ENCODE results near the gene GJC2. TPM values are rescaled to one million over a fixed set of nuclear protein-coding genes. Genes with fewer than 3 reads are reported as not detected.

Gene GJC2
- polyA plus RNA-seq, 1 donor (not counting 4 experiments of a cell fraction or from before 2014, with no cell fraction given): 0.58 TPM

GRCh38 chr1:228146417-228147150 lies 3.1 kb upstream of the GJC2 start:
- Histone ChIP-seq H3K9ac (ENCODE audit: control insufficient read depth, extremely low read depth, insufficient read depth, low read length) (no peak overlapping the region), H3K9me1 (ENCODE audit: control insufficient read depth, extremely low read depth, insufficient read depth, low read length) (peaks cover 2% of the 10 kb centered on the region), H3K4me2 (ENCODE audit: control insufficient read depth, extremely low read depth, insufficient read depth, low read depth, low read length) (no peak overlapping the region), H3K27ac (ENCODE audit: control insufficient read depth, insufficient read depth, low read length) (no peak overlapping the region), H3K9me3 (ENCODE audit: control insufficient read depth, low read depth, low read length) (no peaks in the 10 kb centered on the region), H3K79me2 (ENCODE audit: control insufficient read depth, insufficient read depth, low read length) (peaks cover 65% of the 10 kb centered on the region), H3K36me3 (ENCODE audit: control insufficient read depth in 2 of 2, extremely low read depth in 1 of 2, insufficient read depth in 2 of 2, low read length in 2 of 2) (peaks cover 34 to 55% of the 10 kb centered on the region in 2 experiments), H3K4me3 (ENCODE audit: control insufficient read depth in 2 of 3, extremely low read depth in 1 of 3, insufficient read depth in 2 of 3, low read depth in 1 of 3, low read length in 3 of 3) (no peak overlapping the region), H3K27me3 (ENCODE audit: control insufficient read depth, extremely low read depth, insufficient read depth, low read length) (no peaks in the 10 kb centered on the region), H2AFZ (ENCODE audit: control insufficient read depth, low read length) (no peak overlapping the region), H3K4me1 (ENCODE audit: control insufficient read depth, extremely low read depth, insufficient read depth, low read length) (peaks cover 69% of the 10 kb centered on the region), H4K20me1 (ENCODE audit: control insufficient read depth, extremely low read depth, insufficient read depth, low read length) (peaks cover 26% of the 10 kb centered on the region)
- DNase-seq (ENCODE audit: low read depth, low spot score): no peak
- no peak for FAIRE-seq
- no peak for TF ChIP-seq CTCF (optimal IDR thresholded peaks at IDR 0.05 in 1 of 3, IDR thresholded peaks at IDR 0.05 in 1 of 3, conservative IDR thresholded peaks at IDR 0.05 in 1 of 3; ENCODE audit: extremely low read depth in 1 of 3, insufficient read depth in 2 of 3, low read length in 3 of 3)
- TF ChIP-seq EZH2 (IDR thresholded peaks at IDR 0.05; ENCODE audit: low read length): no peak
- dilution Hi-C loops (cut with MboI; ENCODE audit: extremely low pct_ligation_motif_present, low sequenced_read_pairs): no loop called here

- dilution Hi-C loops (cut with MboI; ENCODE audit: extremely low pct_ligation_motif_present, low sequenced_read_pairs): no loop called here
- TF ChIP-seq CTCF (optimal IDR thresholded peaks at IDR 0.05 in 1 of 3, IDR thresholded peaks at IDR 0.05 in 1 of 3, conservative IDR thresholded peaks at IDR 0.05 in 1 of 3; ENCODE audit: extremely low read depth in 1 of 3, insufficient read depth in 2 of 3, low read length in 3 of 3) (no peak), EZH2 (IDR thresholded peaks at IDR 0.05; ENCODE audit: low read length) (no peak)
Measured at GRCh38 chr1:228147151-228147693, 2.5 kb upstream of the GJC2 start.

More at GRCh38 chr1:228147151-228147693, 2.5 kb upstream of the GJC2 start:
- H2AFZ ChIP-seq (ENCODE audit: control insufficient read depth, low read length): no peak overlapping the region
- DNase-seq (ENCODE audit: low read depth, low spot score) (no peak), FAIRE-seq (no peak)
- no peaks in the 10 kb centered on the region for H3K27me3 ChIP-seq (ENCODE audit: control insufficient read depth, extremely low read depth, insufficient read depth, low read length)
- H3K27ac ChIP-seq (ENCODE audit: control insufficient read depth, insufficient read depth, low read length): no peak overlapping the region
- no peak overlapping the region for H3K4me2 ChIP-seq (ENCODE audit: control insufficient read depth, extremely low read depth, insufficient read depth, low read depth, low read length)
- H3K36me3 ChIP-seq (ENCODE audit: control insufficient read depth in 2 of 2, extremely low read depth in 1 of 2, insufficient read depth in 2 of 2, low read length in 2 of 2): peaks cover 32 to 49% of the 10 kb centered on the region in 2 experiments
- no peak overlapping the region for H3K9ac ChIP-seq (ENCODE audit: control insufficient read depth, extremely low read depth, insufficient read depth, low read length)
- H3K9me3 ChIP-seq (ENCODE audit: control insufficient read depth, low read depth, low read length): no peaks in the 10 kb centered on the region
- peaks cover 59% of the 10 kb centered on the region for H3K79me2 ChIP-seq (ENCODE audit: control insufficient read depth, insufficient read depth, low read length)
- H3K4me1 ChIP-seq (ENCODE audit: control insufficient read depth, extremely low read depth, insufficient read depth, low read length): peaks cover 62% of the 10 kb centered on the region
- H3K4me3 ChIP-seq (ENCODE audit: control insufficient read depth in 2 of 3, extremely low read depth in 1 of 3, insufficient read depth in 2 of 3, low read depth in 1 of 3, low read length in 3 of 3): no peak overlapping the region
- H4K20me1 ChIP-seq (ENCODE audit: control insufficient read depth, extremely low read depth, insufficient read depth, low read length): peaks cover 23% of the 10 kb centered on the region
- peaks cover 2% of the 10 kb centered on the region for H3K9me1 ChIP-seq (ENCODE audit: control insufficient read depth, extremely low read depth, insufficient read depth, low read length)

Data from keratinocyte (primary cell).